CD4-positive, alpha-beta T cell treated with Interleukin-4 for 4 hours (primary cell): ENCODE data around the gene C10orf90.

ENCODE experiments used
- DNase-seq: peaks from one replicate; pipeline ENCODE4 v3.0.0-alpha.2; 2020

The C10orf90 gene

GRCh38 chr10:126670056-126670894 is at the start of gene C10orf90:
Gene C10orf90 (minus strand): TSS chr10:126670693. CDS start chr10:126670480, 213 bp downstream.
- DNase-seq = no peak

- no peak for DNase-seq
These were observed 45.9 kb upstream of the C10orf90 start for GRCh38 chr10:126716366-126716765.

- DNase-seq = no peak
These were observed 43.1 kb upstream of the C10orf90 start for GRCh38 chr10:126713594-126713993.

- DNase-seq = no peak
These were observed 42.2 kb upstream of the C10orf90 start for GRCh38 chr10:126712681-126713080.

- DNase-seq = no peak
These were observed 35.6 kb upstream of the C10orf90 start for GRCh38 chr10:126705951-126706565.

- no peak for DNase-seq
These were observed 34.6 kb upstream of the C10orf90 start for GRCh38 chr10:126705131-126705530.

- DNase-seq = no peak
These were observed 34.2 kb upstream of the C10orf90 start for GRCh38 chr10:126704649-126705048.

- no peak for DNase-seq
These were observed 31.7 kb upstream of the C10orf90 start for GRCh38 chr10:126702181-126702580.

GRCh38 chr10:126701526-126701925 is 31.0 kb upstream of the C10orf90 start:
- no peak for DNase-seq

GRCh38 chr10:126696684-126697083 is 26.2 kb upstream of the C10orf90 start:
- DNase-seq = no peak

- no peak for DNase-seq
These were observed 21.0 kb upstream of the C10orf90 start for GRCh38 chr10:126691456-126691855.

- no peak for DNase-seq
These were observed 20.0 kb upstream of the C10orf90 start for GRCh38 chr10:126690534-126690933.

GRCh38 chr10:126689461-126689994 is 19.0 kb upstream of the C10orf90 start:
- no peak for DNase-seq

- no peak for DNase-seq
These were observed 16.7 kb upstream of the C10orf90 start for GRCh38 chr10:126687121-126687606.

- no peak for DNase-seq
These were observed 16.2 kb upstream of the C10orf90 start for GRCh38 chr10:126686719-126687118.

GRCh38 chr10:126686268-126686667 is 15.8 kb upstream of the C10orf90 start:
- DNase-seq = no peak

- DNase-seq = no peak
These were observed 15.3 kb upstream of the C10orf90 start for GRCh38 chr10:126685756-126686155.

GRCh38 chr10:126684171-126684745 is 13.8 kb upstream of the C10orf90 start:
- no peak for DNase-seq

GRCh38 chr10:126683466-126683865 is 13.0 kb upstream of the C10orf90 start:
- no peak for DNase-seq

GRCh38 chr10:126675656-126676438 is 5.4 kb upstream of the C10orf90 start:
- DNase-seq = no peak

- DNase-seq = no peak
These were observed 4.4 kb upstream of the C10orf90 start for GRCh38 chr10:126674741-126675515.

- no peak for DNase-seq
These were observed 3.1 kb upstream of the C10orf90 start for GRCh38 chr10:126673565-126673964.
